ENCODE results near the gene RYR3. TPM values are rescaled to one million over a fixed set of nuclear protein-coding genes. Genes with fewer than 3 reads are reported as not detected.
"Not testable (repeated sequence)": the region's sequence is repeated elsewhere in the genome, so short reads cannot be mapped to it uniquely, and the experiment has no call there.

The RYR3 gene
- total and polyA plus RNA-seq, 2 donors (not counting 1 experiment from before 2014, with no cell fraction given): 0.17 TPM; not detected in 1

DNA sequence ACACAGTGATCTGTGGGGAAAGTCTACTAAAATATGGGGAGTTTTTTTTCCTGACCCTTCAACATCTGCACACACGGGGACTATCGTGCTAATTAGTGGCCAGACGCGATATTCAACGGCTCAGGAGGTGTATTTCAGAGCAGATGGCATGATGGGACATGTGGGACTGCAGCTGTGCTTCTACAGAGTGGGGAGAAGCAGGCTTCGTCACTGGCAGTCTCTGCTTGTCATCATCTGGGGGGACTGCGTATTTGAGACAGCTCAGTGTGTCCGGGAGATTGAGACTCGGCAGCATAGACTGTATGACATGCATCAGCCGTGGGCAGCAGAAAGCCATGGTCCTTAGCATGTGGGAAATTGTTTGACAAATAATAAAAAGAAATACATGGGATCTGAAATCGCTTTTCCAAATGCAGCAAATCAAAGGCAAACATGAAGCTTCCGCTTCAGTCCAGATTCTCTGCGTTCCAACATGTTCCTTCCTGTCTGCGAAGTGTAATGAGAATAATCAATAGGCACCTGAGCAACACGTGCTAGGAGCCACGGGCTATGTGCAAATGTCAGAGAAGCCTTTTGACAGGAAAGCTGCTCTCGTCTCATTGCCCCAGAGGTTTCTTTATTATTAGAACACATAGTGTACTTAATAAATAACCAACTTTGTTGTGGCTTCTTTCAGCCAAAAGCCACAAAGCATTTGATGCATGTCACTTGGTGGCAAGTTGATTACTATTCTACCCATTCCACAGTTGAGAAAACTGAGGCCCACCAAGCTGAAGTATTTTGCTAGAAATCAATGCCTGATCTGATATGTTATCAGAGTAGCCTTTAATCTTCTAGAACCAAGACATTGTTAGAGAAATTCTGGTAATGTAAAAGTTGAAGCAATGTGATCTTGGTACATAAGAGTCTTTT lies 276.3 kb downstream of the RYR3 start:
- no peak overlapping the region for H3K9ac ChIP-seq (ENCODE audit: insufficient read depth, low read length)
- H4K20me1 ChIP-seq (ENCODE audit: control insufficient read depth, extremely low read depth, insufficient read depth, low read length): no peaks in the 10 kb centered on the region
- H3K36me3 ChIP-seq (ENCODE audit: control insufficient read depth, insufficient read depth, low read length): no peaks in the 10 kb centered on the region
- H3K4me1 ChIP-seq (ENCODE audit: control insufficient read depth, extremely low read depth, insufficient read depth, low read length): no peaks in the 10 kb centered on the region
- H3K4me2 ChIP-seq (ENCODE audit: extremely low read depth, insufficient read depth, low read length): no peak overlapping the region
- TF ChIP-seq EZH2 (IDR thresholded peaks at IDR 0.05; ENCODE audit: low read length, missing control alignments) (no peak), CTCF (conservative IDR thresholded peaks at IDR 0.05 in 1 of 2, IDR thresholded peaks at IDR 0.05 in 1 of 2; ENCODE audit: low read depth in 1 of 2, low read length in 2 of 2) (no peak)
- no peaks in the 10 kb centered on the region for H3K9me3 ChIP-seq (ENCODE audit: control insufficient read depth, insufficient read depth, low read depth, low read length)
- H3K27ac ChIP-seq (ENCODE audit: insufficient read depth, low read length): no peak overlapping the region
- DNase-seq (ENCODE audit: low read depth in 2 of 2): no peak
- no peaks in the 10 kb centered on the region for H3K27me3 ChIP-seq (ENCODE audit: control insufficient read depth, insufficient read depth, low read length)
- no peaks in the 10 kb centered on the region for H3K79me2 ChIP-seq (ENCODE audit: control insufficient read depth, insufficient read depth, low read length)
- no peak overlapping the region for H3K4me3 ChIP-seq (replicated peaks in 1 of 4; ENCODE audit: control extremely low read depth in 1 of 4, insufficient read depth in 1 of 4, low read depth in 3 of 4, low read length in 4 of 4)
- no peak overlapping the region for H2AFZ ChIP-seq (ENCODE audit: low read length)

- H3K4me1 ChIP-seq (ENCODE audit: control insufficient read depth, extremely low read depth, insufficient read depth, low read length): no peaks in the 10 kb centered on the region
- peak; percentile 31 to 91 for DNase-seq (ENCODE audit: low read depth in 2 of 2)
- H2AFZ ChIP-seq (ENCODE audit: low read length): no peak overlapping the region
- no peak overlapping the region for H3K27ac ChIP-seq (ENCODE audit: insufficient read depth, low read length)
- no peaks in the 10 kb centered on the region for H3K9me3 ChIP-seq (ENCODE audit: control insufficient read depth, insufficient read depth, low read depth, low read length)
- no peaks in the 10 kb centered on the region for H3K36me3 ChIP-seq (ENCODE audit: control insufficient read depth, insufficient read depth, low read length)
- H3K4me2 ChIP-seq (ENCODE audit: extremely low read depth, insufficient read depth, low read length): no peak overlapping the region
- no peaks in the 10 kb centered on the region for H3K79me2 ChIP-seq (ENCODE audit: control insufficient read depth, insufficient read depth, low read length)
- no peaks in the 10 kb centered on the region for H3K27me3 ChIP-seq (ENCODE audit: control insufficient read depth, insufficient read depth, low read length)
- TF ChIP-seq EZH2 (IDR thresholded peaks at IDR 0.05; ENCODE audit: low read length, missing control alignments): no peak
- no peak for TF ChIP-seq CTCF (conservative IDR thresholded peaks at IDR 0.05 in 1 of 2, IDR thresholded peaks at IDR 0.05 in 1 of 2; ENCODE audit: low read depth in 1 of 2, low read length in 2 of 2)
- H3K4me3 ChIP-seq (replicated peaks in 1 of 4; ENCODE audit: control extremely low read depth in 1 of 4, insufficient read depth in 1 of 4, low read depth in 3 of 4, low read length in 4 of 4): no peak overlapping the region
- no peaks in the 10 kb centered on the region for H4K20me1 ChIP-seq (ENCODE audit: control insufficient read depth, extremely low read depth, insufficient read depth, low read length)
- H3K9ac ChIP-seq (ENCODE audit: insufficient read depth, low read length): no peak overlapping the region
Observed at GRCh38 chr15:33587773-33588172, 277.0 kb downstream of the RYR3 start.

GRCh38 chr15:33592864-33593263 lies 282.1 kb downstream of the RYR3 start:
- TF ChIP-seq CTCF (conservative IDR thresholded peaks at IDR 0.05 in 1 of 2, IDR thresholded peaks at IDR 0.05 in 1 of 2; ENCODE audit: low read depth in 1 of 2, low read length in 2 of 2) (no peak), EZH2 (IDR thresholded peaks at IDR 0.05; ENCODE audit: low read length, missing control alignments) (no peak)
- Histone ChIP-seq H3K36me3 (ENCODE audit: control insufficient read depth, insufficient read depth, low read length) (no peaks in the 10 kb centered on the region), H3K79me2 (ENCODE audit: control insufficient read depth, insufficient read depth, low read length) (no peaks in the 10 kb centered on the region)

DNA sequence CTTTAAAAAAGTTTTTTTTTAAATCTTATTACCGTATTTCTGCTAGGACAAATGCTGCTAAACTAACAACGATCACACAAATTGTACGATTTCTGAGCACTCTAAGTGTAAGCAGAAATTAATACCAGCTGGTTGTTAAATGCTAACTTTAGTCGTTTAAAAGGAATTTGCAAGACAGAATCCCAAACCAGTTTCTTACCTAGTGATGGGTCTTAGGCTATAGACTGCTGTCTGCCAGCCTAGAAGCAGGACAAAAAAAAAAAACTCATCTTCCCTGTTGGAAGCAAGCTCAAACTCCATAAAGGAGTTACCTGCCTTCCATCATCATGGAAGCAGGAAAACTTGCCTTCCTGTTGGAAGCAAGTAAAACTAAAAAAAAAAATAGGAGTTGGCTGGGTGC lies 287.6 kb downstream of the RYR3 start:
- not testable (repeated sequence) for H3K4me2 ChIP-seq (ENCODE audit: extremely low read depth, insufficient read depth, low read length); H3K4me1 ChIP-seq (ENCODE audit: control insufficient read depth, extremely low read depth, insufficient read depth, low read length); H3K9ac ChIP-seq (ENCODE audit: insufficient read depth, low read length); H2AFZ ChIP-seq (ENCODE audit: low read length); H3K27me3 ChIP-seq (ENCODE audit: control insufficient read depth, insufficient read depth, low read length); H3K36me3 ChIP-seq (ENCODE audit: control insufficient read depth, insufficient read depth, low read length); H4K20me1 ChIP-seq (ENCODE audit: control insufficient read depth, extremely low read depth, insufficient read depth, low read length); H3K27ac ChIP-seq (ENCODE audit: insufficient read depth, low read length); H3K79me2 ChIP-seq (ENCODE audit: control insufficient read depth, insufficient read depth, low read length); H3K9me3 ChIP-seq (ENCODE audit: control insufficient read depth, insufficient read depth, low read depth, low read length); H3K4me3 ChIP-seq (replicated peaks in 1 of 4; ENCODE audit: control extremely low read depth in 1 of 4, insufficient read depth in 1 of 4, low read depth in 3 of 4, low read length in 4 of 4); DNase-seq (ENCODE audit: low read depth in 2 of 2)

More at GRCh38 chr15:33592864-33593263, 282.1 kb downstream of the RYR3 start:
- H3K27ac ChIP-seq (ENCODE audit: insufficient read depth, low read length): no peak overlapping the region
- no peaks in the 10 kb centered on the region for H3K9me3 ChIP-seq (ENCODE audit: control insufficient read depth, insufficient read depth, low read depth, low read length)
- H3K9ac ChIP-seq (ENCODE audit: insufficient read depth, low read length): no peak overlapping the region
- H3K4me1 ChIP-seq (ENCODE audit: control insufficient read depth, extremely low read depth, insufficient read depth, low read length): no peaks in the 10 kb centered on the region
- H2AFZ ChIP-seq (ENCODE audit: low read length): no peak overlapping the region
- no peak overlapping the region for H3K4me3 ChIP-seq (replicated peaks in 1 of 4; ENCODE audit: control extremely low read depth in 1 of 4, insufficient read depth in 1 of 4, low read depth in 3 of 4, low read length in 4 of 4)
- DNase-seq (ENCODE audit: low read depth in 2 of 2): no peak
- H3K27me3 ChIP-seq (ENCODE audit: control insufficient read depth, insufficient read depth, low read length): no peaks in the 10 kb centered on the region
- no peaks in the 10 kb centered on the region for H4K20me1 ChIP-seq (ENCODE audit: control insufficient read depth, extremely low read depth, insufficient read depth, low read length)
- H3K4me2 ChIP-seq (ENCODE audit: extremely low read depth, insufficient read depth, low read length): no peak overlapping the region
